GM18907 (cell line): ENCODE measurements around the gene IL18BP.
A peak's percentile ranks its signal among the peaks of the same experiment; 100 is the strongest.

Experiments
- ATAC-seq: cut with Tn5 transposase; IDR thresholded peaks from one replicate; pipeline ENCODE4 v1.9.1; 2021; ENCODE audit warnings: mild to moderate bottlenecking, moderate library complexity; ENCODE audit not compliant: unreplicated experiment

Gene IL18BP

DNA sequence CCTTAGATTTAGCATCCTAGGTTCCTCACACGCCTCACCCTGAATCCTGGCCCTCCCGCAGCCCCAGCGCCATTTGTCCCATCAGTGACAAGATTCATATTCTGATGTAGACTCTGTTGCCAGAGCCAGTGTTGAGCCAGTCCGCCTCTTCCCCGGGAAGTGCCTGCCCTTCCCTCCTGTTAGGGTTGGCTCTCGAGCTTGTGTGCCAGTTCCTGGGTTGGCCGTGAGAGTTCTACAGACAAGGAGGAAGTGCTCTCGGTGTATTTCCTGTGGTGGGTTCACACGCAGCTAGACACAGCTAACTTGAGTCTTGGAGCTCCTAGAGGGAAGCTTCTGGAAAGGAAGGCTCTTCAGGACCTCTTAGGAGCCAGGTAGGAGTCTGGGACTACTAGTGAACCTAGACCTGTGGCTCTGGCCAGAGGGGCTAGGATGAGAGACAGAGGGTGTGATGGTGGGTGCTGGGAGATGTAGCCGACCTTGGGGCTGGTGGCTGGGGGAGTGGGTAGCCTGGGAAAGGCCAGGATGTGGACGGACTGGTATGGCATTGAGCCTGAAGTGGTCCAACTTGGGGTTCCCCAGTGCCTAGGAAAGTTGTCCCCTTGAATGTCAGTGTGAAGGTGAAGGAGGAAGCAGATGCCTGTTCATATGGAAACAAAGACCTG, at the start of gene IL18BP:
TSS of gene IL18BP (plus strand) at position 261 of the 662 bp plus-strand sequence. CDS start 1,076 bp downstream, outside the sequence.
- no peak for ATAC-seq

DNA sequence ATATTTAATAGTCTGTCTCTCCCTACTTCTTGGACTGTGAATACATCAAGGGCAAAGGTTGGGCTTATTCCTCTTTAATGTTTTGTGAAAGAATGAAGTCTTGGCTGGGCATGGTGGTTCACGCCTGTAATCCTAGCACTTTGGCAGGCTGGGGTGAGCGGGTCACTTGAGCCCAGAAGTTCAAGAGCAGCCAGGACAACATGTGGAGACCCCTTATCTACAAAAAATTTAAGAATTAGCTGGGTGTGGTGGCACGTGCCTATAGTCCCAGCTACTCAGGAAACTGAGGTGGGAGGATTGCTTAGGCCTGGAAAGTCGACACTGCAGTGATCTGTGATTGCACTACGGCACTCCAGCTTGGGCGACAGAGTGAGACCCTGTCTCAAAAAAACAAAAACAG, 49.7 kb upstream of the IL18BP start:
- no peak for ATAC-seq

DNA sequence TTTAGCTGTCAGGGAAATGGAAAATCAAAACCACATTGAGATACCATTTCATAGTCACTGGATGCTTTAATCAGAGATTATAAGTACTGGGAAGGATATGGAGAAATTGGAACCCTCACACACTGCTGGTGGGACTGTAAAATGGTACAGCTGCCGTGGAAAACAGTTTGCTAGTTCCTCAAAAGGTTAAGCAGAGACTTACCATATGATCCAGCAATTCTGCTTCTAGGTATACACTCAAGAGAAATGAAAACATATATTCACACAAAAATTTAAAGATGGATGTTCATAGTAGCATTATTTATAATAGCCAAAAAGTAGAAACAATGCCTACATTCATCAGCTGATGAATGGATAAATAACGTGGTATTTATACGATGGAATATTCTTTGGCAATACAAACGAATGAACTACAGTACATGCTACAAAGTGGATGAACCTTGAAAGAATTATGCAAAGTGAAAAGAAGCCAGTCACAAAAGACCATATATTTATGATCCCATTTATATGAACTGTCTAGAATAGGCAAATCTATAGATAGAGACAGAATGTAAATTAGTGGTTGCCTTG, 46.9 kb upstream of the IL18BP start:
- ATAC-seq: no peak

GRCh38 chr11:71955898-71956456, 42.7 kb upstream of the IL18BP start:
- no peak for ATAC-seq

DNA sequence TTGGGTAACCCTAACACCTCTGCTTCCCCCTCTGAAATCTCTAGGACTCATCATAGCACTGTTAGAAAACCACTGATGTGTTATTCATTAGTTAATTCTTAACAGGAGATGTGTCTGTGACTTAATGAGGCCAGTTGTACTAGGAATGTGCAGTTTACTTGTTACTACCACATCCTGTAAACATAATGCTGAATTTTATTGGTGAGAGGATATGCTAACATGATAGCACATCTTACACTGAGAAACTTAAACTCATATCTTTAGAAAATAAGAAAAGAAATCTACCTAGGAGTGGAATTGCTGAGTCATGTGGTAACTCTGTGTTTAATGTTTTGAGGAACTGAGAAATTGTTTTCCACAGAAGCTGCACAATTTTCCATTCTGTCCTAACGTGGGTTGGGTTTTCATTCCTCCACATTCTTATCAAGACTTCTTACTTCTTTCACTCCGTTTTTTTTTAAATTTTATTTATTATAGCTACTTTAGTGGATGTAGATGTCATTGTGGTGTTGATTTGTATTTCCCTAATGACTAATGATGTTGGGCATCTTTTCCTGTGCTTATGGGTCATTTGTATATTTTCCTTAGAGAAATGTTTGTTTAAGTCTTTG, 36.2 kb upstream of the IL18BP start:
- ATAC-seq: peak; percentile 74

- ATAC-seq: no peak
These were observed 35.2 kb upstream of the IL18BP start for GRCh38 chr11:71963468-71963867.

GRCh38 chr11:71964641-71965040, 34.1 kb upstream of the IL18BP start:
- no peak for ATAC-seq

GRCh38 chr11:71971680-71972079, 27.0 kb upstream of the IL18BP start:
- ATAC-seq: no peak

DNA sequence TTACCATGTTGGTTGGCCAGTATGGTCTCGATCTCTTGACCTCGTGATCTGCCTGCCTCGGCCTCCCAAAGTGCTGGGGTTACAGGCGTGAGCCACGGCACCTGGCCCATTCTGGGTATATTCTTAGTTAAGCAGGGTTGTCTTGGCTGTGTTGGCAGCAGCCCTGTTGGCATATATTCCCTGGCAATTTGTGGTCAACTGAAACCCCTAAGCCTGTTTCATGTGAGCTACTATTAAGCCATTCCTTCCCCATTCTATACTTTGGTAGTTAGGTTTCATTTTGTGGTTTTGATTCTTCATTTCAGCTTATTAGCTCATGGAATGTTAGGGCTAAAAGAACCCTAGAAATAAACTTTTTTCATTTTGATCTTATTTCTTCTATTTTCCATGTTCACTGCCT, 22.2 kb upstream of the IL18BP start:
- ATAC-seq: no peak

DNA sequence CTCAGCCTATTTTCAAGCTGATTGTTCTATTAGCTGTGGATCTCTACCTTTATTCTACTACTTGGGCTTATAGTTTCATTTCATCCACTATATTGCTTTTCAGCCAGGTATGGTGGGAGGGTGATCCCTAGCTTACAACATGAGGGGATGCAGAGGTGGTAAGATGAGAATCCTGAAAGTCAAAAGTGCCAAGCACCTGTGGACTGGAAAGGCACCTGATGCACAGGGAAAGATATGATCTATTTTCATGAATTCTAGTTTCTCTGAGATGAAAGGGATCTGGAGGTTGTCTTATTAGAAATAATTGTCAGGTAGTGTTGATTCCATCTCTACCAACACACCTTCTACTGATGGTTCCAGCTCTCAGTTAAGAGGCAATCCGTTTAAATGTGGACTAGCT, 21.6 kb upstream of the IL18BP start:
- ATAC-seq: no peak

- ATAC-seq: no peak
These were observed 20.8 kb upstream of the IL18BP start for GRCh38 chr11:71977743-71978418.

DNA sequence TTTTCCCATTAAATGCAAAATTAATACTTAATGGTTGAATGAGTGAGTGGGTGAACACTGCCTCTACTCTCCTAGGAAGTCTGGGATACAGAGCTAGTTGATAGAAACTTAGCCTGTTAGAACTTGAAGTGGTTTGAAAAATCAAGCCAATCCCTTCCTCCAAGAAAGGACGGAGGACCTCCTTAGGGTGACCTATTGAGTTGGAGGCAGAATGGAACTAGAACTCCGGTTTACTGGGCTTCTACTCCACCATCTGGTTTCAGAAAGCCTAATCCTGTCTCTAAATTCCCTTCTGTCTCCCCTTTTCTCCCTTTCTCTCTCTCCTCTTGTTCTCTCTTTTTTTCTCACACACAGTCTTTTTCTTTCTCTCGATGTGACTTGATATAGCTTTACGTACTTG, 19.6 kb upstream of the IL18BP start:
- ATAC-seq: no peak

- no peak for ATAC-seq
These were observed 19.1 kb upstream of the IL18BP start for GRCh38 chr11:71979602-71980001.

DNA sequence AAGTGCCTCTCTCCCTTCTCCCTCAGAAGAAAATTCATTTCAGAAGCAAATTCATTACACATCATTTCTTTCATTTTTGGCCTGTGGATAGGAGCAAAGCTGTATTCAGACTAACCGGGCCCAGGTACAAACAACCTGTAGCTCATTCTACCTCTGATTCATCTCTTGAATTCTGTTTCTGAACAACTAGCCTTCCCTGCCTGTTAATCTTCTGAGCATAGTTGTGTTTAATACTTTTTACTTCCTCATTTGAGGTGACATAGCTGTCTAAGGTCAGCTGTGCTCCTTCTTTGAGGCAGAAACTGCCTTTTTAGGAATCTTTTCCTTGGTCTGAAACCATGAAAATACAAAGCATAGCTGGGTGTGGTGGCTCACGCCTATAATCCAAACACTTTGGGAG, 12.6 kb upstream of the IL18BP start:
- ATAC-seq: no peak

GRCh38 chr11:71987521-71987920, 11.2 kb upstream of the IL18BP start:
- ATAC-seq: no peak

GRCh38 chr11:71988050-71988449, 10.7 kb upstream of the IL18BP start:
- ATAC-seq: no peak

DNA sequence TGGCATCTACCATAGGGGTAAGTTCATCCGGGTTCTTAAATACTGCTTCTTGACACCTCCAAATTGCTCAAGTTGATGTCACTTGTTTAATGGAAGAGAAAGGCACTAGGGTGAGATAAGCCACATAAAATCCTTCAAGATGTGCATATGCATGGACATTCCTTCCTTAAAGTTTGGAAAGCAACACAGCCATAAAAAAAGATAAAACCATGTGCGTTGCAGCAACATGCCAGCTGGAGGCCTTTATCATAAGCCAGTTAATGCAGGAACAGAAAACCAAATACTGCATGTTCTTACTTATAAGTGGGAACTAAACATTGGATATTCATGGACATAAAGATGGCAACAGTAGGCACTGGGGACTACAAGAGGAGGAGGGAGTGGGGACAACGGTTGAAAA, 8.0 kb upstream of the IL18BP start:
- ATAC-seq: no peak

- peak; percentile 57 for ATAC-seq
These were observed 7.2 kb upstream of the IL18BP start for GRCh38 chr11:71991494-71991893.

DNA sequence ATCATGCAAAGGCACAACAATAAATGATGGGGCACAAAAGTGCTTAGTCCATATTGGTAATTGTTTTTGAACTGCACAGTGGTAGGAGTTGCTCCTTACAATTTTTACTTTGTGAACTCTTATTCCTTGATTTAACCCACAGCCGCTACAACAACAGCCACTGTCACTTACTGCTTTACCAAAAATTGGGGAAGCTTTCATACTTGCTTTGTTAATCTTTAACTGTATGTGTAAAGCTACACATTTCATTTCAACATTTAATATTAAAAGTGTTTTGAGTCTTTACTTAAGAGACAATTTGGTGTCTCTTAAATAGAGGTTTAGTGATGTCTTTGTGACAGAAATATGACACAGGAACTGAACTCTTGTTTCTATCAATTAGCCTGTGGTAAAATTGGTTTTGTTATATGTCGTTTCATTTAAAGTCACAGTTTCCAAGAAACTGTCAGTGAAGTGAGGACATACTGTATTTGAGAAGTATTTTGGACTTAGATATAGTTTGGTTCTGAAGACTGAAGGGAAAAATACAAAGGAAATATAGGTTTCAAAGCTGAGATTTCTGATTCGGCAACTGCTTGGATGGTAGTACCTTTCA, 6.5 kb upstream of the IL18BP start:
- ATAC-seq: no peak

DNA sequence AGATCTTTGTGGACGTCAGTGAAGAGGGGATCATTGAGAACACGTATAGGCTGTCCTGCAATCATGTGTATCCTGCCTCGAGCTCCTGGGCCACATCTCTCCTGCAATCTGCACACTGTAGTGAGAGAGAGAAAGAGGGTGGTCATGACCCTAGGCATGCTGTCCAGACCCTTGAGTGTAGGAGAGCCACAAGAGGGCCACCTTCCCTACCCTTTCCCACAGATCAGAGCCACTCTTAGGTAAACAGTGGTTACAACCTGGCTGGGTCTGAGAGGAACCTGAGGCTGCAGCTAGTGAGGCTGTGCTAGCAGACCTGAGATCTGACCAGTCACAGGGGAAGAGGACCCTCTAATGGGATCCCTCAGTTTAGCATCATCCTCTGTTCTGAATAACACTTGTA, 3.9 kb upstream of the IL18BP start:
- no peak for ATAC-seq

- no peak for ATAC-seq
These were observed 2.9 kb upstream of the IL18BP start for GRCh38 chr11:71995726-71996291.
